Endothelial cell of umbilical vein (primary cell): ENCODE measurements around the gene PRDM2.

Experiments used
- CTCF ChIP-seq, 2 donors: IDR thresholded peaks; 1 replicate in 1 of 2; 2 replicates in 1 of 2; pipeline ENCODE4 v1.5.1; 2011; ENCODE audit warnings: low read length in 2 of 2, mild to moderate bottlenecking in 2 of 2, moderate library complexity in 2 of 2, control low read depth in 1 of 2, inconsistent platforms in 1 of 2, low read depth in 1 of 2; ENCODE audit not compliant: insufficient read depth in 1 of 2; ENCODE audit errors: extremely low read depth in 1 of 2
- EZH2 ChIP-seq: IDR thresholded peaks from 2 replicates; pipeline ENCODE4 v1.6.1; 2012; ENCODE audit warnings: borderline replicate concordance, low read depth, mild to moderate bottlenecking, moderate library complexity, low read length, inconsistent platforms; ENCODE audit not compliant: severe bottlenecking
- FOS ChIP-seq: IDR thresholded peaks from 2 replicates; pipeline ENCODE4 v1.6.1; 2011; ENCODE audit warnings: mild to moderate bottlenecking, low read length, moderate library complexity, borderline replicate concordance; ENCODE audit not compliant: insufficient read depth
- MYC ChIP-seq: IDR thresholded peaks from one replicate; pipeline ENCODE4 v1.6.1; 2011; ENCODE audit warnings: mild to moderate bottlenecking, low read depth, low read length
- POLR2A ChIP-seq: IDR thresholded peaks from 2 replicates; pipeline ENCODE4 v1.6.1; 2012; ENCODE audit warnings: low read depth, mild to moderate bottlenecking, control low read depth, low read length
- POLR2AphosphoS5 ChIP-seq: IDR thresholded peaks from 2 replicates; pipeline ENCODE4 v1.6.1; 2012; ENCODE audit warnings: low read depth, mild to moderate bottlenecking, control low read depth, low read length, moderate library complexity; ENCODE audit not compliant: insufficient read depth

- no peak for TF ChIP-seq CTCF (IDR thresholded peaks at IDR 0.05; ENCODE audit: extremely low read depth in 1 of 2, insufficient read depth in 1 of 2, low read depth in 1 of 2, low read length in 2 of 2)
- TF ChIP-seq POLR2A, result no peak
- TF ChIP-seq POLR2AphosphoS5, result no peak
- TF ChIP-seq EZH2, result no peak
- TF ChIP-seq FOS, result no peak
- no peak for TF ChIP-seq MYC
Observed at GRCh38 chr1:13864760-13865159, 164.8 kb downstream of the PRDM2 start.
